ENCODE results near the gene ATP6V0A1. TPM values are rescaled to one million over a fixed set of nuclear protein-coding genes. Genes with fewer than 3 reads are reported as not detected.
"Not testable (repeated sequence)": the region's sequence is repeated elsewhere in the genome, so short reads cannot be mapped to it uniquely, and the experiment has no call there.

ATP6V0A1 gene
- polyA plus RNA-seq, 4 donors, result 41.5 to 73.0 (median 57.7) TPM

DNA sequence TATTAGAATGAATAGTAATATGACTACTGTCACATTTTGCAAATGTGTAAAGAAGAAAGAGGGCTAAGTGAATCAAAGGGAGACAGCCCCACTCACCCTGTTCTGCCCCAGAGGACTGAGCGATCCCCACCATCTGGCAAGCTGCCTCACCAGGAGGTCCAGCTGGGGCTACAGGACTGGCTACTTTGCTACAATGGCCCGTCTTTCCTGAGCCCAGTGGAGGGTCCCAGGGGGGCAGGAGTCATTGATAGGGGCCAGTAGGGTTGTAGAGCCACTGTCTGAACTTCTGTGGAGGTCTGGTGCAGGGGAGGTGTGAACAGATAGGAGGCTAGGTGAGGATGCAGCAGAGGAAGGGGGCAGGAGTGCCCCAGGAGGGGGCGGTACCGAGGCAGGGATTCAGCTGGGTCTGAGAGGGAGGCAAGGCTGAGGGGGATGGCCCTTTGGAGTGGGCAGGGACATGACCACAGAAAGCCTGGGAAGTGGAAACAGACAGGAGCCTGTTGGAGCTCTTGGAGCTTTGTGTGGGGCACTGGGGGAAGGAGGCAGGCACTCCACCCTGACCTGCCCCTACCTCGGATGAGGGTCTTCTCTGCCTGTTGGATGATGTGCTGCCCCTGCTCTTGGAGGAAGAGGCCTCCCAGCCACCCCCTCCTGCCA, 97.4 kb downstream of the ATP6V0A1 start:
- DNase-seq (ENCODE audit: low read depth in 4 of 4, low spot score in 2 of 4), result not testable (repeated sequence)

- DNase-seq (ENCODE audit: low read depth in 4 of 4, low spot score in 2 of 4), result no peak
Measured at GRCh38 chr17:42559075-42559474, 100.4 kb downstream of the ATP6V0A1 start.

- DNase-seq (ENCODE audit: low read depth in 4 of 4, low spot score in 2 of 4), result no peak
Measured at GRCh38 chr17:42560246-42560645, 101.6 kb downstream of the ATP6V0A1 start.

DNA sequence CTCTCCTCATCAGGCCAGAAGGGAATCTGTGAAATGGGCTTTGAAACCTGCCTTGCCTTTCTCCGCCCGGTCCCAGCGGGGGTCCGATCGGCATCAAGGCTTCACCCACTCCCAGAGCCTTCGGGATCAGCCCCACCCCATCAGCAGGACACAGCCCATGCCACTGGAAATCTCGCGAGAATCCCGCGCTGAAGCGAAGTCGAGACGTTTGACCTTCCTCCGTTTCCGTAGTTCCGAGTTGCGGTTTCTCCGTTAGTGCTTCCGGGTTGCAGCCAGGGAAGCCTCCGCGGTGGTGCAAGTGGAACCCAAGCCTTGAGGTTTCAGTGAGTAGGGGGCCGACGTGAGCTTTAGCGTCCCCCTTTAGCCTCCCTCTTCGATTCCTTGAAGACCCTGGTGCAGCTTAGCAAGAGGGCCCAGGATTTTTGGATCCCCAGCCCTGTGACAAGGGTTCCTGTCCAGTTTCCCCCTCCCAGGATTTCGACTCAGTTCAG, 103.3 kb downstream of the ATP6V0A1 start, which contains the start of gene COASY:
Gene COASY (plus strand): TSS at position 252 of the 491 bp plus-strand sequence. CDS start 475 bp downstream, outside the sequence.
- DNase-seq (ENCODE audit: low read depth in 4 of 4, low spot score in 2 of 4), result peak; percentile 90 to 97 (median 93)

GRCh38 chr17:42562388-42563142, 103.9 kb downstream of the ATP6V0A1 start:
- DNase-seq (ENCODE audit: low read depth in 4 of 4, low spot score in 2 of 4), result no peak

- no peak for DNase-seq (ENCODE audit: low read depth in 4 of 4, low spot score in 2 of 4)
Measured at GRCh38 chr17:42563143-42563509, 104.4 kb downstream of the ATP6V0A1 start.

GRCh38 chr17:42563543-42563942, 104.9 kb downstream of the ATP6V0A1 start:
- no peak for DNase-seq (ENCODE audit: low read depth in 4 of 4, low spot score in 2 of 4)

DNA sequence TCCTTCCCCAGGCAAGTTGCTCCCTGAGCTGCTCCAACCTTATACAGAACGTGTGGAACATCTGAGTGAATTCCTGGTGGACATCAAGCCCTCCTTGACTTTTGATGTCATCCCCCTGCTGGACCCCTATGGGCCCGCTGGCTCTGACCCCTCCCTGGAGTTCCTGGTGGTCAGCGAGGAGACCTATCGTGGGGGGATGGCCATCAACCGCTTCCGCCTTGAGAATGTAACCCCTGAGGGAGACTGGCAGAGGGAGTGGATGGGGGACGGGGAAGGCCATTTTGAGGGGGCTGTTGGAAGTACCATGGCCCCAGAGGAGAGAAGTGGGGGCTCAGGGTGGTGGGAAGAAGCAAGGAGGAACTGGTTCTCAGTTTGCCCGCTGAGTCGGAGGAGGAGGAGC, 105.3 kb downstream of the ATP6V0A1 start:
- DNase-seq (ENCODE audit: low read depth in 4 of 4, low spot score in 2 of 4), result no peak

- DNase-seq (ENCODE audit: low read depth in 4 of 4, low spot score in 2 of 4), result no peak
Measured at GRCh38 chr17:42564815-42565522, 106.3 kb downstream of the ATP6V0A1 start.

- DNase-seq (ENCODE audit: low read depth in 4 of 4, low spot score in 2 of 4), result no peak
Measured at GRCh38 chr17:42565523-42566214, 107.0 kb downstream of the ATP6V0A1 start.

DNA sequence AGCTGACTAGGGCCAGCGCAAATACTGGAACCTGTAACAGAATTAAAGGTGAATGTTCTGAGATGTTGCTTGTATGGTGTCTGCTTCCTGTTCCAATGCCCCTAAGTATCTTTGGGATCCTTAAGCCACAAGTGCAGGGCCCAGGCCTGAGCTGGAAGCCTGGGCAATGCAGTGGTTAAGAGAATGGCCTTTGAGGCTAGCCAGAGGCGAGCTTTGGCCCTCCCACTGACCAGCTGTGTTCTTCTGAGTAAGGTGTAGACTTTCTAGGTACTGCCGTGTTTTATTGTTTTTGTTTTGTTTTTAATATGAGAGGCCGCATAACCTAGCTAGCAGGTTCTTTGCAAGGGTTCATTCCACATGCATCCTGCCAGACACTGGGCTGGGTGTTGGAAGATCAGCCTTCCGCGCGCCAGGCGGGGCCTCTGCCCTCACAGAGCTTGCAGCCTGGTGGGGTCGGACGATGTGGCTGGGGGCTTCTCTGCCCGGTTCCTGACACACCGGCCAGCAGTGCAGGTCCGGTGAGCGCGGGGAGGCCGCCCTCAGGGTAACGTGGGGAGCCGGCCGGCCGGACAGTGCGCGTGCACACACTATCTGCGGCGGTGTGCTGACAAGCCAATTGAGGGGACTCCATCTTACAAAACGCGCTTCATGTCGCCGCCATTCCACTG, 107.7 kb downstream of the ATP6V0A1 start:
- DNase-seq (ENCODE audit: low read depth in 4 of 4, low spot score in 2 of 4), result no peak

- DNase-seq (ENCODE audit: low read depth in 4 of 4, low spot score in 2 of 4), result peak in 1 of 4 donors; percentile 82
Measured at GRCh38 chr17:42566883-42567573, 108.3 kb downstream of the ATP6V0A1 start, which contains the start of gene MLX. MLX (plus strand) TSS chr17:42567100; CDS start chr17:42567125, 25 bp downstream.

GRCh38 chr17:42568341-42569111, 109.8 kb downstream of the ATP6V0A1 start:
- DNase-seq (ENCODE audit: low read depth in 4 of 4, low spot score in 2 of 4), result no peak

- DNase-seq (ENCODE audit: low read depth in 4 of 4, low spot score in 2 of 4), result no peak
Measured at GRCh38 chr17:42571435-42572225, 113.0 kb downstream of the ATP6V0A1 start.
